Neural progenitor cell (in vitro differentiated cells): ENCODE measurements around the gene MARVELD2. TPM values are rescaled to one million over a fixed set of nuclear protein-coding genes. Genes with fewer than 3 reads are reported as not detected.
"Not testable (repeated sequence)": the region's sequence is repeated elsewhere in the genome, so short reads cannot be mapped to it uniquely, and the experiment has no call there.

Experiments
- DNase-seq: peaks from one replicate; pipeline ENCODE4 v3.0.0-alpha.2; 2016; ENCODE audit warnings: low spot score
- H2AFZ ChIP-seq: fragments of 200-600 bp; sonication (generic); replicated peaks from 2 replicates; pipeline ENCODE4 v1.6.1; 2016; ENCODE audit warnings: antibody characterized with exemption
- H3F3A ChIP-seq: fragments of 200-600 bp; sonication (generic); 2 replicates; pipeline ENCODE4 v1.6.1; 2016; ENCODE audit warnings: antibody characterized with exemption, low read depth
- H3K27ac ChIP-seq: fragments of 200-600 bp; sonication (generic); 2 replicates; pipeline ENCODE4 v1.5.1; 2016; ENCODE audit warnings: mild to moderate bottlenecking
- H3K27me3 ChIP-seq: fragments of 200-600 bp; sonication (generic); 2 replicates; pipeline ENCODE4 v1.6.1; 2016; ENCODE audit warnings: mild to moderate bottlenecking, moderate library complexity
- H3K36me3 ChIP-seq: fragments of 200-600 bp; sonication (generic); 2 replicates; pipeline ENCODE4 v1.5.1; 2016
- H3K4me1 ChIP-seq: fragments of 200-600 bp; sonication (generic); 2 replicates; pipeline ENCODE4 v1.6.1; 2016; ENCODE audit warnings: mixed run types
- H3K4me2 ChIP-seq: fragments of 200-600 bp; sonication (generic); 2 replicates; pipeline ENCODE4 v1.6.1; 2016
- H3K4me3 ChIP-seq: fragments of 200-600 bp; sonication (generic); 2 replicates; pipeline ENCODE4 v1.5.1; 2016
- H3K79me2 ChIP-seq: fragments of 200-600 bp; sonication (generic); 2 replicates; pipeline ENCODE4 v1.6.1; 2016; ENCODE audit warnings: low read depth
- H3K9ac ChIP-seq: fragments of 200-600 bp; sonication (generic); 2 replicates; pipeline ENCODE4 v1.6.1; 2016
- H3K9me3 ChIP-seq: fragments of 200-600 bp; sonication (generic); 2 replicates; pipeline ENCODE4 v1.5.1; 2016; ENCODE audit warnings: low read depth
- H4K20me1 ChIP-seq: fragments of 200-600 bp; sonication (generic); 2 replicates; pipeline ENCODE4 v1.6.1; 2016; ENCODE audit warnings: low read depth
- H3K27ac Mint-ChIP-seq: 3 replicates; pipeline ENCODE4 v1.8.0; 2021; ENCODE audit warnings: mixed read lengths
- H3K27me3 Mint-ChIP-seq: 2 replicates; pipeline ENCODE4 v1.8.0; 2022; ENCODE audit warnings: low read depth, mild to moderate bottlenecking, inconsistent platforms, moderate library complexity, mixed read lengths; ENCODE audit not compliant: insufficient read depth
- H3K36me3 Mint-ChIP-seq: 3 replicates; pipeline ENCODE4 v1.8.0; 2021; ENCODE audit warnings: mixed read lengths
- H3K4me1 Mint-ChIP-seq: 3 replicates; pipeline ENCODE4 v1.8.0; 2021; ENCODE audit warnings: mixed read lengths
- H3K4me3 Mint-ChIP-seq: 3 replicates; pipeline ENCODE4 v1.8.0; 2021; ENCODE audit warnings: mild to moderate bottlenecking, moderate library complexity, mixed read lengths
- H3K9me3 Mint-ChIP-seq: 3 replicates; pipeline ENCODE4 v1.8.0; 2020; ENCODE audit warnings: mixed read lengths
- EZH2 ChIP-seq: fragments of 200-600 bp; sonication (generic); IDR thresholded peaks from 2 replicates; pipeline ENCODE4 v1.6.1; 2017; ENCODE audit warnings: antibody characterized with exemption, mild to moderate bottlenecking, moderate library complexity
- EZH2phosphoT487 ChIP-seq: fragments of 200-600 bp; sonication (generic); IDR thresholded peaks from 2 replicates; pipeline ENCODE4 v1.6.1; 2017; ENCODE audit warnings: antibody characterized with exemption
- total RNA-seq: library from RNA; depleted of rRNA; stranded (reverse); fragments of >200 nt; gene quantifications from 2 replicates; pipeline ENCODE4 v1.2.3, GENCODE V29; 2015; ENCODE audit warnings: low replicate concordance
- TF ChIP-seq, protein P1 (sequence below): fragments of 200-600 bp; sonication (generic); IDR thresholded peaks from 2 replicates; pipeline ENCODE4 v1.5.1; 2017; ENCODE audit warnings: antibody characterized with exemption, mild to moderate bottlenecking

The MARVELD2 gene
- total RNA-seq, 1 donor from 2014 or later = 13.7 TPM

DNA sequence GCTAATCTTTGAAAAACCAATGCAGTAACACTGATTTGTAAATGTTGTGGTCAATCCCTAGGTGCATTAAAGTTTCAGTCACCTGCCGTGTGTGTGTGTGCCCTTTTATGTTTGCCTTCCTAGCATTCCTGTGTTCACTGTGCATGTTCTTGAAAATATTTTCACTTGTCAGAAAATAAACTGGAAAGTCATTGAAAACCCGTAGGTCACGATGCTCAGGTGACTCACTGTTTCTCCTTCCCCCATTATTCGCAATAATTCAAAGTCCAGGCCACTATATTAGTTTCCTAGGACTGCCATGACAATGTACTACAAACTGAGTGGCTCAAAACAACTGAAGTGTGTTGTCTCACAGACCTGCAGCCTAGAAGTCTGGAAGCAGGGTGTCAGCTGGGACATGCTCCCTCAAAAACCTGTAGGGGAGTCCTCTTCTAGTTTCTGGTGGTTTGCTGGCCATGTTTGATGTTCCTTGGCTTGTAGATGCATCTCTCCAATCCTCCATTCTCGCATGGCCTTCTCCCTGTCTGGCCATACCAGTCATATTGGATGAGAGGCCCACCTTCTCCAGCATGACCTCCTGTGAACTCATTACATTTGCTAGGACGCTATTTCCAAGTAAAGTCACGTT is 29.3 kb downstream of the MARVELD2 start:
- Histone ChIP-seq H3K4me1 (no peaks in the 10 kb centered on the region), H3K36me3 (no peaks in the 10 kb centered on the region), H3K27ac (no peak overlapping the region), H3K9me3 (no peaks in the 10 kb centered on the region), H3K27me3 (no peaks in the 10 kb centered on the region), H3K4me2 (no peak overlapping the region), H2AFZ (no peak overlapping the region), H3F3A (no peaks in the 10 kb centered on the region), H4K20me1 (no peaks in the 10 kb centered on the region), H3K79me2 (no peaks in the 10 kb centered on the region), H3K4me3 (no peak overlapping the region), H3K9ac (no peak overlapping the region)
- Mint-ChIP-seq H3K9me3 (no peaks in the 10 kb centered on the region), H3K27me3 (peaks cover 2% of the 10 kb centered on the region), H3K27ac (no peak overlapping the region), H3K4me1 (no peaks in the 10 kb centered on the region), H3K36me3 (no peaks in the 10 kb centered on the region), H3K4me3 (no peak overlapping the region)
- TF ChIP-seq EZH2phosphoT487 (no peak), EZH2 (no peak)
- TF ChIP-seq, protein P1, sequence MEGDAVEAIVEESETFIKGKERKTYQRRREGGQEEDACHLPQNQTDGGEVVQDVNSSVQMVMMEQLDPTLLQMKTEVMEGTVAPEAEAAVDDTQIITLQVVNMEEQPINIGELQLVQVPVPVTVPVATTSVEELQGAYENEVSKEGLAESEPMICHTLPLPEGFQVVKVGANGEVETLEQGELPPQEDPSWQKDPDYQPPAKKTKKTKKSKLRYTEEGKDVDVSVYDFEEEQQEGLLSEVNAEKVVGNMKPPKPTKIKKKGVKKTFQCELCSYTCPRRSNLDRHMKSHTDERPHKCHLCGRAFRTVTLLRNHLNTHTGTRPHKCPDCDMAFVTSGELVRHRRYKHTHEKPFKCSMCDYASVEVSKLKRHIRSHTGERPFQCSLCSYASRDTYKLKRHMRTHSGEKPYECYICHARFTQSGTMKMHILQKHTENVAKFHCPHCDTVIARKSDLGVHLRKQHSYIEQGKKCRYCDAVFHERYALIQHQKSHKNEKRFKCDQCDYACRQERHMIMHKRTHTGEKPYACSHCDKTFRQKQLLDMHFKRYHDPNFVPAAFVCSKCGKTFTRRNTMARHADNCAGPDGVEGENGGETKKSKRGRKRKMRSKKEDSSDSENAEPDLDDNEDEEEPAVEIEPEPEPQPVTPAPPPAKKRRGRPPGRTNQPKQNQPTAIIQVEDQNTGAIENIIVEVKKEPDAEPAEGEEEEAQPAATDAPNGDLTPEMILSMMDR = no peak
- DNase-seq = no peak

DNA sequence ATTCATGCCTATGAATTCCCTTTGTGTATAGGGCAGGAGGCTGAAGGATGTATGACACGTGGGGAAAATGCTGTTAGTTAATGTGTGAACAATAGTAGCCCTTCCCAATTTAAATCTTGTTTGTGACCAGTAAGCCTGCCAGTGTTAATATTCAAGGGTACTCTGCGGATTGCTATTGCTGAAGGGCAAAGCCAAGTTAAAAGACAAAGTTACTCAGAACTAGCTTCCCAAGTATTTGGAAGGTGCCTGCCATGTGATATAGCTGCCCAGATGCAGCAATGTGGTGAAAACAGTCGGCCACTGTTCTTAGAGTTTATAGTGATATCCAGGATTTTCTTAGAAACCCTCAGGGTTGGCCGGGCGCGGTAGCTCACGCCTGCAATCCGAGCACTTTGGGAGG is 34.6 kb downstream of the MARVELD2 start:
- H3K36me3 ChIP-seq = no peaks in the 10 kb centered on the region
- no peaks in the 10 kb centered on the region for H4K20me1 ChIP-seq
- H3K9me3 ChIP-seq = no peaks in the 10 kb centered on the region
- no peaks in the 10 kb centered on the region for H3K9me3 Mint-ChIP-seq
- H3K4me1 Mint-ChIP-seq = peaks cover 5% of the 10 kb centered on the region
- no peak overlapping the region for H3K4me3 Mint-ChIP-seq
- no peak overlapping the region for H3K9ac ChIP-seq
- peaks cover 5% of the 10 kb centered on the region for H3F3A ChIP-seq
- no peak overlapping the region for H2AFZ ChIP-seq
- no peak overlapping the region for H3K27ac Mint-ChIP-seq
- H3K27ac ChIP-seq = no peak overlapping the region
- no peak for DNase-seq
- no peaks in the 10 kb centered on the region for H3K27me3 Mint-ChIP-seq
- H3K4me2 ChIP-seq = no peak overlapping the region
- H3K27me3 ChIP-seq = no peaks in the 10 kb centered on the region
- H3K36me3 Mint-ChIP-seq = no peaks in the 10 kb centered on the region
- H3K4me3 ChIP-seq = no peak overlapping the region
- H3K4me1 ChIP-seq = peaks cover 5% of the 10 kb centered on the region
- TF ChIP-seq, protein P1 = no peak
- TF ChIP-seq EZH2 = no peak
- no peak for TF ChIP-seq EZH2phosphoT487
- no peaks in the 10 kb centered on the region for H3K79me2 ChIP-seq

DNA sequence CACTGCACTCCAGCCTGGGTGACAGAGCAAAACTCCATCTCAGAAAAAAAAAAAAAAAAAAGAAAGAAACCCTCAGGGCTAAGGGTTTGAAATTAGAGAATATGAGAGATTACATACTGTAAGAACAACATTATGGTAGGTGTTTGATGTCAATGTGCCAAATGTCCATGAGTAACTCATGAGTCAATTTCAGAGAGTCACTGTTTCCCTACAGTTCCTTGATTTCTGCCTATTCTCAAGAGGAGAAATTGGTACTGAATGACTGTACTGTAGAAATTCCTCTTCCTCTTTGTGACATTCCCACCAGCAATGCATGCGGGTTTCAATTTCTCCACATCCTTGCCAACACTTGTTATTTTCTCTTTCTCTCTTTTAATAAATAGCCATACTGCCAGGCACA is 35.2 kb downstream of the MARVELD2 start:
- H3K4me2 ChIP-seq = no peak overlapping the region
- no peak overlapping the region for H2AFZ ChIP-seq
- H3K9me3 ChIP-seq = no peaks in the 10 kb centered on the region
- H3K27me3 ChIP-seq = no peaks in the 10 kb centered on the region
- H3K4me3 ChIP-seq = no peak overlapping the region
- Mint-ChIP-seq H3K9me3 (no peaks in the 10 kb centered on the region), H3K27me3 (no peaks in the 10 kb centered on the region), H3K4me1 (peaks cover 8% of the 10 kb centered on the region), H3K36me3 (no peaks in the 10 kb centered on the region), H3K4me3 (no peak overlapping the region), H3K27ac (no peak overlapping the region)
- no peak overlapping the region for H3K9ac ChIP-seq
- peaks cover 7% of the 10 kb centered on the region for H3F3A ChIP-seq
- no peak for DNase-seq
- no peaks in the 10 kb centered on the region for H4K20me1 ChIP-seq
- no peaks in the 10 kb centered on the region for H3K79me2 ChIP-seq
- TF ChIP-seq, protein P1 = no peak
- TF ChIP-seq EZH2 = no peak
- no peak for TF ChIP-seq EZH2phosphoT487
- no peaks in the 10 kb centered on the region for H3K36me3 ChIP-seq
- H3K4me1 ChIP-seq = peaks cover 8% of the 10 kb centered on the region
- H3K27ac ChIP-seq = no peak overlapping the region

DNA sequence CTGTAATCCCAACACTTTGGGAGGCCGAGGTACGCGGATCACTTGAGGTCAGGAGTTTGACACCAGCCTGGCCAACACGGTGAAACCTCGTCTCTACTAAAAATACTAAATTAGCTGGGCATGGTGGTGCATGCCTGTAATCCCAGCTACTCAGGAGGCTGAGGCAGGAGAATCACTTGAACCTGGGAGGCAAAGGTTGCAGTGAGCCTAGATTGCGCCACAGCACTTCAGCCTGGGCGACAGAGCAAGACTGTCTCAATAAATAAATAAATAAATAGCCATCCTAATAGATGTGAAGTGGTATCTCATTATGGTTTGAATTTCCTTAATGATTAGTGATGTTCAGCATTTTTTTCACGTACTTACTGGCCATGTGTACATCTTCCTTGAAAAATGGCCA is 35.6 kb downstream of the MARVELD2 start:
- H3K4me3 ChIP-seq, DNase-seq, H3K9ac ChIP-seq, H3K27me3 Mint-ChIP-seq, H3K27ac Mint-ChIP-seq, H3K4me3 Mint-ChIP-seq, H3K36me3 Mint-ChIP-seq, H3K36me3 ChIP-seq, H3K4me1 Mint-ChIP-seq, H4K20me1 ChIP-seq, H3F3A ChIP-seq, H3K4me1 ChIP-seq, H3K9me3 ChIP-seq, H3K9me3 Mint-ChIP-seq, H3K79me2 ChIP-seq, H3K27me3 ChIP-seq, H3K27ac ChIP-seq, H2AFZ ChIP-seq, H3K4me2 ChIP-seq: not testable (repeated sequence)
